Measurements from ENCODE around the gene CHPF. TPM values are rescaled to one million over a fixed set of nuclear protein-coding genes. Genes with fewer than 3 reads are reported as not detected.

The CHPF gene
- total RNA-seq, 1 donor from 2014 or later = 43.4 TPM

Other genes starting within 250 kb of the CHPF start
- 0.23 TPM in 1 of 2 replicates, not detected in the other for gene PTPRN, start 234.4 kb downstream of the CHPF start, total RNA-seq
- gene RESP18, start 211.1 kb downstream of the CHPF start, total RNA-seq = not detected in 2 replicates
- gene DNPEP, start 155.9 kb downstream of the CHPF start, total RNA-seq = 124 and 128 TPM in 2 replicates
- not detected in 2 replicates for gene DES, start 125.4 kb downstream of the CHPF start, total RNA-seq
- gene SPEG, start 109.0 kb downstream of the CHPF start, total RNA-seq = 0.13 TPM in 1 of 2 replicates, not detected in the other
- 41.3 and 50.3 TPM in 2 replicates for gene GMPPA, start 44.9 kb downstream of the CHPF start, total RNA-seq
- 0.08 TPM in 1 of 2 replicates, not detected in the other for gene ASIC4, start 29.3 kb downstream of the CHPF start, total RNA-seq
- 2.9 and 3.3 TPM in 2 replicates for gene TMEM198, start 219 bp upstream of the CHPF start, total RNA-seq
- gene OBSL1, start 27.7 kb upstream of the CHPF start, total RNA-seq = 0.21 and 0.24 TPM in 2 replicates
- gene INHA, start 28.5 kb upstream of the CHPF start, total RNA-seq = not detected in 2 replicates
- 38.0 and 38.9 TPM in 2 replicates for gene STK11IP, start 54.0 kb upstream of the CHPF start, total RNA-seq
- gene SLC4A3, start 83.8 kb upstream of the CHPF start, total RNA-seq = 0.17 TPM in 1 of 2 replicates, not detected in the other